Measurements from ENCODE around the gene PRDM11. TPM values are rescaled to one million over a fixed set of nuclear protein-coding genes. Genes with fewer than 3 reads are reported as not detected.

PRDM11 gene
- total RNA-seq, 3 donors from 2014 or later: 7.6 to 25.2 (median 11.3) TPM

DNA sequence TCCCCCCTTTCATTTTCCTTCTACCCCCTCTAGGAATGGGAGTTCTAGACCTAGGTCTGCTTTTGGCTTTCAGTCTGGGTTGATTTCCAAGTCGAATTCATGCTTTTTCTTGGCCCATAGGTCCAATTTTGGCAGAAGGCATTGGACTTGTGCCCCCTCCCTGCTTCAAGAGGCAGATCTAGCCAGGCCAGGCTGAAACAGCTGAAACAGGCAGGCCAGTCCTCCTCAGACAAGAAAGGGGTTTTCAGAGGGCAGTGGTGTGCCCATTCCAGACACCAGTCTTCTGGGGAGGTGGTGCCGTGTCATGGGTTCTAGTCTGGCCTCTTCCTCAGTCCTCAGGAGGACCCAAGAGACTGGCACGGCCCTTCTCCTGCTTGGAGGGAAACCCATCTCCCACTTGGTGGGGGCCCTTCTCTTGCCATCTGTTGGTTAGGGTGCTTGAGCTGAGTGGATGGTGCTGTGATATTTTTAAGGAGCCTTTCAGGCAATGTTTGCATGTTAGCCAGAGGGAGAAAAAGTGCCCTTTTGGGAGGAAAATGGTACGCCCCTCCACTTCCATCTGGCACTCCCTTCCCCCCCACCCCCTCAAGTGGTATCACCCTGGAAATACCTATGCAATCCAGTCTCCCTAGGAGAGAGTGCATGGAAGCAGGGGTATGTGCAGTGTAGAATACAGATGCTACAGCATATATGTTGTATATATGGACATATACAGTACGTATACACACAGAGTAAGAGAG lies 86.1 kb downstream of the PRDM11 start:
- TF ChIP-seq, protein P1, sequence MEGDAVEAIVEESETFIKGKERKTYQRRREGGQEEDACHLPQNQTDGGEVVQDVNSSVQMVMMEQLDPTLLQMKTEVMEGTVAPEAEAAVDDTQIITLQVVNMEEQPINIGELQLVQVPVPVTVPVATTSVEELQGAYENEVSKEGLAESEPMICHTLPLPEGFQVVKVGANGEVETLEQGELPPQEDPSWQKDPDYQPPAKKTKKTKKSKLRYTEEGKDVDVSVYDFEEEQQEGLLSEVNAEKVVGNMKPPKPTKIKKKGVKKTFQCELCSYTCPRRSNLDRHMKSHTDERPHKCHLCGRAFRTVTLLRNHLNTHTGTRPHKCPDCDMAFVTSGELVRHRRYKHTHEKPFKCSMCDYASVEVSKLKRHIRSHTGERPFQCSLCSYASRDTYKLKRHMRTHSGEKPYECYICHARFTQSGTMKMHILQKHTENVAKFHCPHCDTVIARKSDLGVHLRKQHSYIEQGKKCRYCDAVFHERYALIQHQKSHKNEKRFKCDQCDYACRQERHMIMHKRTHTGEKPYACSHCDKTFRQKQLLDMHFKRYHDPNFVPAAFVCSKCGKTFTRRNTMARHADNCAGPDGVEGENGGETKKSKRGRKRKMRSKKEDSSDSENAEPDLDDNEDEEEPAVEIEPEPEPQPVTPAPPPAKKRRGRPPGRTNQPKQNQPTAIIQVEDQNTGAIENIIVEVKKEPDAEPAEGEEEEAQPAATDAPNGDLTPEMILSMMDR (IDR thresholded peaks at IDR 0.05): no peak
- ATAC-seq (no peak), DNase-seq (no peak)
- H3K4me1 ChIP-seq (ENCODE audit: low read depth): no peaks in the 10 kb centered on the region
- H3K4me3 ChIP-seq: no peak overlapping the region
- intact Hi-C loops (cut with DNase I, micrococcal nuclease): no loop called here
- H3K9me3 ChIP-seq: no peaks in the 10 kb centered on the region
- no peaks in the 10 kb centered on the region for H3K36me3 ChIP-seq (ENCODE audit: low read depth)

DNA sequence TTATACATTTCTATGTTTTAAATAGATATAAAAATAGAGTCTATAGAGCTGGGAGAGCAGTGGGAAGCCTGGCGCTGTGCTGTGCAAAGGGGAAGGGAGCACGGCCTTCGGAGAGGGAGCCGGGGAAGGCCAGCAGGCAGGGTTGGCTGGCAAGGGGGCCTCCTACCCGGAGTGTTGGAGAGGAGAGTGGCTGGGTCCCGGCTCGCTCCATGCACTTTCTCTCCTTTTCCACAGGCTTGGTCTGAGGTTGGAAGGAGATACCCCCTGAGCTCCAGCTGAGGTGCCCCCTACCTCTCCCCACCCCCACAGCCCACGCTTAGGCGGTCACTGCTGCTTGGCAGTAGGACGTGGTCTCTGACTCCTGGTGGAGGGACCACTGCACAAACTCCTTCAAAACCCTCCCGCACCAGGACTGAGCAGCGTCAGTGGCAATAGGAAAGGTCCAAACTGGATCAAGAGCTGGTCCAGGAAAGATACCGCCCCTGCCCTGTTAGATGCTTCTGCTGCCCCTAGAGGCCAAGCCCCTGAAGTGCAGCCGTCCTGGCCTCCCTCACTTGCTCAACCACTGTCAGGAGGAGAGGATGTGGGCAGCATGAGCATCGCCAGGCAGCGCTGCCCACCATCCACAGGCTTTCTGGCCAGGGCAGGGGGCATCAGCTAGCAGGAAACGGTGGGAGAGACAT lies 86.8 kb downstream of the PRDM11 start:
- H3K9me3 ChIP-seq: no peaks in the 10 kb centered on the region
- intact Hi-C loops (cut with DNase I, micrococcal nuclease): no loop called here
- DNase-seq (peak; percentile 65 to 85 (median 82)), ATAC-seq (peak; percentile 92)
- no peaks in the 10 kb centered on the region for H3K4me1 ChIP-seq (ENCODE audit: low read depth)
- no peaks in the 10 kb centered on the region for H3K36me3 ChIP-seq (ENCODE audit: low read depth)
- TF ChIP-seq, protein P1 (IDR thresholded peaks at IDR 0.05): peak; percentile 88
- H3K4me3 ChIP-seq: no peak overlapping the region

- ATAC-seq (no peak), DNase-seq (no peak)
- Histone ChIP-seq H3K9me3 (no peaks in the 10 kb centered on the region), H3K36me3 (ENCODE audit: low read depth) (no peaks in the 10 kb centered on the region), H3K4me3 (no peak overlapping the region), H3K4me1 (ENCODE audit: low read depth) (no peaks in the 10 kb centered on the region)
- intact Hi-C loops (cut with DNase I, micrococcal nuclease): no loop called here
- TF ChIP-seq, protein P1 (IDR thresholded peaks at IDR 0.05): no peak
Observed at GRCh38 chr11:45233804-45234170, 87.3 kb downstream of the PRDM11 start.

DNA sequence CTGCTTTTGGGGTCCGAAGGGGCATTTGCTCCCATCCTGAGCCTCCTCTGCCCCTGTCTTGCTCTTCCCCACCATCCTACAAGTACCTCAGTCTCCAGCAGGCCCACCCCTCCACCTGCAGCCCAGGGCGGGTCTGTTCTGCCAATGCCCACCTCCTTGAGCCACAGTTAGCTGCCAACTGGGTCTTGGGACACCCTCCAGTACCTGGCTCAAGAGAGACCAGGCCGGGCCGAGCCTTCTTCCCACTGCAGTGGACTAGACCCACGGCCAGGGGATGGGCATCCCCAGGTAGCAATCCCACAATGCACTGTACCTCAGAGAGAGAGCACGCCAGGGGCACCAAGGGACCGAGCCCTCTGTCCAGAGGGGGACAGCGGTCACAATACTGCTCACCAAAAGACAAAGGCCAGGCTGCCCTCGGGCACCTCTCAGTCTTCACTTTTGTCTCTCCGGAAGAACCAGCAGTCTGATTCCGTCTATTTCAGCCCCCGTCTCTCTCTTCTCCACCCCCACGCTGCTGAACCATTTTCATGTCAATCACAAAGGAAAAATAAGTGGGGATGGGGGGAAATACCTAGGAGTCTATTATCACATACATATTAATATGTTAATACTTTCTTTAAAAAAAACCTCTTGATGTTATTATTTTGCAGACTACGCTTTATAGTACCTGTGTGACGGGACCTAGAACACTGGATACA lies 88.0 kb downstream of the PRDM11 start:
- no peaks in the 10 kb centered on the region for H3K4me1 ChIP-seq (ENCODE audit: low read depth)
- TF ChIP-seq, protein P1 (IDR thresholded peaks at IDR 0.05): no peak
- DNase-seq (no peak), ATAC-seq (no peak)
- no peak overlapping the region for H3K4me3 ChIP-seq
- intact Hi-C loops (cut with DNase I, micrococcal nuclease): no loop called here
- no peaks in the 10 kb centered on the region for H3K36me3 ChIP-seq (ENCODE audit: low read depth)
- no peaks in the 10 kb centered on the region for H3K9me3 ChIP-seq

DNA sequence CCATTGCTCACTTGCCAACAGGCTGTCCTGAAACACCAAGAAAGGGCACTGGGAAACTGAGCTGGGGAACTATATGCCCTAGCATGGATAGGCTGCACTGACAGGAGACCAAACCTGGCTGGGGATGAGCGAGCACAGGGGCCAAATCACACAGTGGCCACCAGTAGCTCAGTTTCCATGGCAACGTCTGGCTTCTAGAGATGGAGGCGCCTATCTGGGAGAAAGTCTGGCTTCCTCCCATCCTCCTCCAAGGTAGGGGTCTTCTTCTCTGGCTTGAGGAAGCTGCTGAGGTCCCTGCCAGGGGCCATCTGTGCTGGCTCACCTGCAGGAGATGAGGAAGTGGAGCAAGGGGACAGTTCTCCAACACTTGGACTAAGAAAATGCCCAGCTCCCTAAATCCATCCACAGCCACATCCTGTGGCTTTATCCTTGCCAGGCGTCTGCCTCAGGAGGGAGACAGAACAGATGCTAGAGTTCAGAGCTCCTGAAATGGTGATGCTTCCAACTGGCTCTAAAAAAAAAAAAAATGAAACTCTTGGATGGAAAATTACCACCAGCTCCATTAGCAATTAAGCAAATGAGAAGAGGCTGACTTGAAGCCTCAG lies 91.4 kb downstream of the PRDM11 start:
- intact Hi-C loops (cut with DNase I, micrococcal nuclease): no loop called here
- TF ChIP-seq, protein P1 (IDR thresholded peaks at IDR 0.05): no peak
- DNase-seq: no peak
- no peak for ATAC-seq
- H3K4me3 ChIP-seq: no peak overlapping the region
- no peaks in the 10 kb centered on the region for H3K36me3 ChIP-seq (ENCODE audit: low read depth)
- H3K9me3 ChIP-seq: no peaks in the 10 kb centered on the region
- H3K4me1 ChIP-seq (ENCODE audit: low read depth): no peaks in the 10 kb centered on the region
